Thymus (tissue), 11 donors: ENCODE results near the gene ATXN1. TPM values are rescaled to one million over a fixed set of nuclear protein-coding genes. Genes with fewer than 3 reads are reported as not detected.

Experiments
- DNase-seq, 9 donors: peaks; one replicate each; pipeline ENCODE4 v3.0.0-alpha.2; 2013; ENCODE audit warnings: low spot score in 9 of 9, low read depth in 6 of 9, missing footprints in 1 of 9
- H3K27ac ChIP-seq, 2 donors: one replicate each; pipeline ENCODE4 v1.5.1; 2013; ENCODE audit warnings: control low read depth in 1 of 2, low read depth in 1 of 2, low read length in 1 of 2, mild to moderate bottlenecking in 1 of 2, moderate library complexity in 1 of 2
- H3K27me3 ChIP-seq, 2 donors: one replicate each; pipeline ENCODE4 v1.5.1; 2013; ENCODE audit warnings: low read length in 1 of 2; ENCODE audit not compliant: control insufficient read depth in 2 of 2, insufficient read depth in 1 of 2
- H3K36me3 ChIP-seq, 2 donors: one replicate each; pipeline ENCODE4 v1.5.1; 2013; ENCODE audit warnings: low read length in 1 of 2, mild to moderate bottlenecking in 1 of 2, moderate library complexity in 1 of 2; ENCODE audit not compliant: control insufficient read depth in 2 of 2, insufficient read depth in 2 of 2
- H3K4me1 ChIP-seq, 2 donors: one replicate each; pipeline ENCODE4 v1.5.1; 2013; ENCODE audit warnings: low read length in 2 of 2; ENCODE audit not compliant: control insufficient read depth in 2 of 2, insufficient read depth in 2 of 2
- H3K4me3 ChIP-seq, 2 donors: one replicate each; pipeline ENCODE4 v1.5.1; 2013; ENCODE audit warnings: low read length in 2 of 2, control low read depth in 1 of 2, mild to moderate bottlenecking in 1 of 2
- H3K9me3 ChIP-seq, 2 donors: one replicate each; pipeline ENCODE4 v1.5.1; 2013; ENCODE audit warnings: low read length in 1 of 2, mild to moderate bottlenecking in 1 of 2; ENCODE audit not compliant: control insufficient read depth in 2 of 2, insufficient read depth in 1 of 2
- WGBS: extraction: QIAGEN DNeasy Blood & Tissue Kit; methylation state at CpG from one replicate; pipeline ENCODE4 v1.1.7; 2013; 5-methylcytosine and 5-hydroxymethylcytosine counted together
- polyA plus RNA-seq: library from polyadenylated mRNA; stranded (reverse); fragments of 200-250 nt; gene quantifications from one replicate; pipeline ENCODE4 v1.2.3, GENCODE V29; 2013
- total RNA-seq: library from RNA; stranded (reverse); fragments of 120-200 nt; gene quantifications from one replicate; pipeline ENCODE4 v1.2.4, GENCODE V29; 2013
- donor health status: healthy.

The ATXN1 gene
- total and polyA plus RNA-seq, 2 donors: 6.8 to 7.1 TPM

GRCh38 chr6:16514249-16514648 lies 247.0 kb downstream of the ATXN1 start:
- 34% methylated on average over 8 of the region's 8 CpGs for WGBS
- Histone ChIP-seq H3K27me3 (no peaks in the 10 kb centered on the region), H3K4me1 (peaks cover 34 to 53% of the 10 kb centered on the region in 2 donors), H3K9me3 (no peaks in the 10 kb centered on the region), H3K27ac (no peak overlapping the region), H3K36me3 (no peaks in the 10 kb centered on the region), H3K4me3 (no peak overlapping the region)
- DNase-seq: peak in 2 of 9 donors; percentile 57 to 80

GRCh38 chr6:16512544-16513290 lies 248.5 kb downstream of the ATXN1 start:
- H3K4me1 ChIP-seq: peaks cover 34 to 46% of the 10 kb centered on the region in 2 donors
- no peaks in the 10 kb centered on the region for H3K9me3 ChIP-seq
- H3K36me3 ChIP-seq: no peaks in the 10 kb centered on the region
- H3K27ac ChIP-seq: peak overlapping the region in 1 of 2 donors; percentile 82
- no peaks in the 10 kb centered on the region for H3K27me3 ChIP-seq
- H3K4me3 ChIP-seq: no peak overlapping the region
- 87% methylated on average over 6 of the region's 6 CpGs for WGBS
- peak in 1 of 9 donors; percentile 41 for DNase-seq

GRCh38 chr6:16511723-16512489 lies 249.4 kb downstream of the ATXN1 start:
- no peak overlapping the region for H3K4me3 ChIP-seq
- no peaks in the 10 kb centered on the region for H3K27me3 ChIP-seq
- DNase-seq: peak in 4 of 9 donors; percentile 66 to 90 (median 71)
- H3K27ac ChIP-seq: peak overlapping the region in 1 of 2 donors; percentile 82
- 35% methylated on average over 10 of the region's 10 CpGs for WGBS
- peaks cover 34 to 45% of the 10 kb centered on the region in 2 donors for H3K4me1 ChIP-seq
- H3K36me3 ChIP-seq: no peaks in the 10 kb centered on the region
- H3K9me3 ChIP-seq: no peaks in the 10 kb centered on the region

- Histone ChIP-seq H3K27ac (peak overlapping the region in 1 of 2 donors; percentile 82), H3K9me3 (no peaks in the 10 kb centered on the region), H3K4me3 (no peak overlapping the region), H3K27me3 (no peaks in the 10 kb centered on the region), H3K4me1 (peaks cover 34 to 45% of the 10 kb centered on the region in 2 donors), H3K36me3 (no peaks in the 10 kb centered on the region)
- DNase-seq: peak in 1 of 9 donors; percentile 65
- 49% methylated on average over 4 of the region's 4 CpGs for WGBS
These were observed 250.1 kb downstream of the ATXN1 start for GRCh38 chr6:16511040-16511660.

- H3K4me1 ChIP-seq: peaks cover 34 to 45% of the 10 kb centered on the region in 2 donors
- H3K9me3 ChIP-seq: no peaks in the 10 kb centered on the region
- H3K36me3 ChIP-seq: no peaks in the 10 kb centered on the region
- no peaks in the 10 kb centered on the region for H3K27me3 ChIP-seq
- DNase-seq: no peak
- 99% methylated on average over 2 of the region's 2 CpGs for WGBS
- no peak overlapping the region for H3K27ac ChIP-seq
- no peak overlapping the region for H3K4me3 ChIP-seq
These were observed 251.0 kb downstream of the ATXN1 start for GRCh38 chr6:16510245-16510644.

GRCh38 chr6:16508959-16509358 lies 252.3 kb downstream of the ATXN1 start:
- Histone ChIP-seq H3K4me1 (peaks cover 39 to 50% of the 10 kb centered on the region in 2 donors), H3K4me3 (no peak overlapping the region), H3K9me3 (no peaks in the 10 kb centered on the region), H3K36me3 (no peaks in the 10 kb centered on the region), H3K27me3 (no peaks in the 10 kb centered on the region), H3K27ac (no peak overlapping the region)
- DNase-seq: no peak
- WGBS: 98% methylated on average over 1 of the region's 1 CpG

- 96% methylated on average over 9 of the region's 9 CpGs for WGBS
- no peaks in the 10 kb centered on the region for H3K27me3 ChIP-seq
- H3K4me3 ChIP-seq: no peak overlapping the region
- H3K27ac ChIP-seq: peak overlapping the region in 1 of 2 donors; percentile 12
- DNase-seq: no peak
- H3K36me3 ChIP-seq: no peaks in the 10 kb centered on the region
- H3K4me1 ChIP-seq: peaks cover 23 to 27% of the 10 kb centered on the region in 2 donors
- no peaks in the 10 kb centered on the region for H3K9me3 ChIP-seq
These were observed 255.4 kb downstream of the ATXN1 start for GRCh38 chr6:16505711-16506357.

- peak in 1 of 9 donors; percentile 59 for DNase-seq
- 19% methylated on average over 5 of the region's 5 CpGs for WGBS
- no peaks in the 10 kb centered on the region for H3K9me3 ChIP-seq
- H3K4me3 ChIP-seq: no peak overlapping the region
- peaks cover 18 to 20% of the 10 kb centered on the region in 2 donors for H3K4me1 ChIP-seq
- peak overlapping the region in 1 of 2 donors; percentile 48 for H3K27ac ChIP-seq
- no peaks in the 10 kb centered on the region for H3K27me3 ChIP-seq
- no peaks in the 10 kb centered on the region for H3K36me3 ChIP-seq
These were observed 256.7 kb downstream of the ATXN1 start for GRCh38 chr6:16504609-16505008.
